Right lobe of liver (tissue), 6 donors: ENCODE measurements around the gene CRYGC. TPM values are rescaled to one million over a fixed set of nuclear protein-coding genes. Genes with fewer than 3 reads are reported as not detected.
"Not testable (repeated sequence)": the region's sequence is repeated elsewhere in the genome, so short reads cannot be mapped to it uniquely, and the experiment has no call there.

Experiments
- ATAC-seq, 4 donors: fragments of 200-7000 bp; cut with Tn5 transposase; one replicate each; pipeline ENCODE4 v1.9.1; 2020; ENCODE audit warnings: mild to moderate bottlenecking in 4 of 4, moderate library complexity in 4 of 4
- DNase-seq, 3 donors: peaks; one replicate each; pipeline ENCODE4 v3.0.0-alpha.2; 2020
- H3K27ac ChIP-seq, 3 donors: fragments of 200-600 bp; one replicate each; pipeline ENCODE4 v1.8.0; 2022
- H3K27me3 ChIP-seq, 2 donors: fragments of 200-600 bp; one replicate each; pipeline ENCODE4 v1.8.0; 2022
- H3K36me3 ChIP-seq, 4 donors: fragments of 200-600 bp; sonication (generic) in 1 of 4; one replicate each; pipeline versions ENCODE4 v1.5.1 to v1.8.0; 2017 to 2022; ENCODE audit warnings: control low read depth in 1 of 4
- H3K4me1 ChIP-seq, 4 donors: fragments of 200-600 bp; sonication (generic) in 1 of 4; one replicate each; pipeline versions ENCODE4 v1.5.1 to v1.8.0; 2017 to 2022; ENCODE audit warnings: control low read depth in 1 of 4
- H3K4me3 ChIP-seq, 3 donors: fragments of 200-600 bp; one replicate each; pipeline ENCODE4 v1.8.0; 2022
- H3K9me3 ChIP-seq, 4 donors: fragments of 200-600 bp; sonication (generic) in 1 of 4; one replicate each; pipeline versions ENCODE4 v1.5.1 to v1.8.0; 2017 to 2022; ENCODE audit warnings: control low read depth in 1 of 4
- POLR2A ChIP-seq: fragments of 450-650 bp; IDR thresholded peaks from one replicate; pipeline ENCODE4 v1.6.1; 2017; ENCODE audit warnings: antibody characterized with exemption, mild to moderate bottlenecking
- WGBS: methylation state at CpG from one replicate; pipeline ENCODE4 v1.1.6; 2018; ENCODE audit warnings: low coverage, low lambda C conversion rate; ENCODE audit not compliant: insufficient coverage; ENCODE audit errors: missing lambda C conversion rate; 5-methylcytosine and 5-hydroxymethylcytosine counted together
- intact Hi-C, 2 donors: fragments of 100-400 bp; cut with DNase I; formaldehyde crosslinking; loops; one replicate each; pipeline versions ENCODE4 v1.11.2 to v1.14.1; 2022
- total RNA-seq, 6 experiments: library from RNA; depleted of rRNA in 2 of 6; stranded (reverse); fragments of >200 nt in 2 of 6; fragmentation: NEBNext Ultra II Directional in 3 of 6; extraction: Animal tissue kit (Norgen Biotek cat#: 25700) in 3 of 6; gene quantifications; one replicate each; pipeline versions ENCODE4 v1.1.0 to v1.2.4, GENCODE V29; 2016 to 2023
- TF ChIP-seq, protein P1 (sequence below), 4 donors: fragments of 200-600 bp in 3 of 4; fragments of 450-650 bp in 1 of 4; IDR thresholded peaks; one replicate each; pipeline versions ENCODE4 v1.5.1 to v1.8.0; 2016 to 2022; ENCODE audit warnings: antibody characterized with exemption in 4 of 4, mild to moderate bottlenecking in 2 of 4
- donor health status: DM: no; HTN: yes; CAD: no.
- donor health status: DM: no; HTN: no; CAD: no.
- donor health status: DM: no; HTN: no; CAD: no.
- donor health status: DM: no; HTN: yes; CAD: no.
- donor health status: DM: no; HTN: yes; CAD: no.

Gene CRYGC
- total RNA-seq, 6 experiments from 2014 or later: not detected

DNA sequence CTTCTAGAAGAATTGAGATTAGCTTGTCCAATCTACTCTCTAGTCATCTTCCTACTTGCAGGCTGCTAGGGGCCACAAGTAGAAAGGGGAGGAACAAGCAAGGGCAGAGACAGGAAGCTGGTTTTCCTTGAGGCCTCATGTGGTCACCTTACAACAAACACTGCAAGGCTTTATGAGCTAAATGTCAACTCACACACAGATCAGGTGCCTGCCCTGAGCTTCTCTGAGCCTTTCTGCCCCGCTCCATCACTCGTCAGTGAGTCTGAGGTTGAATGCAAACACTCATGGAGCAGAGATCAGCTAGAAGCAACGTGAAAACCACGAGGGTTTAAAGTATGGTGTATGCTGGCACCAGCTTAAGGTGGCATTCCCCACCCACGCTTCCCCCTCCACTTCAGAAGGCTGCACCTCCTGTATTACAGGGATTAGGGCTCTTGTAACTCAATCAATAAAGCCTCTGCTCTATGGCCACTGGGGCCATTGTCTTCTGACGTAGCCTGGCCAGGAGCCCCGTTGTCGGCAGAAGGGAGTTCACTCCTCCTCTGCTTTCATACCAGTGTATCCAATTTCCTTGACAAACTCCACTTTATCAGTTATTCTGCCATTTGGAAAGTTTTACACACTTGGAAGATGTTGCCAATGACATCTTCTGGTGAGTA lies 5.4 kb upstream of the CRYGC start:
- Histone ChIP-seq H3K4me1 (no peaks in the 10 kb centered on the region), H3K27me3 (no peaks in the 10 kb centered on the region), H3K4me3 (no peak overlapping the region), H3K9me3 (no peaks in the 10 kb centered on the region), H3K36me3 (no peaks in the 10 kb centered on the region), H3K27ac (no peak overlapping the region)
- intact Hi-C loops: no loop called here
- TF ChIP-seq, protein P1, sequence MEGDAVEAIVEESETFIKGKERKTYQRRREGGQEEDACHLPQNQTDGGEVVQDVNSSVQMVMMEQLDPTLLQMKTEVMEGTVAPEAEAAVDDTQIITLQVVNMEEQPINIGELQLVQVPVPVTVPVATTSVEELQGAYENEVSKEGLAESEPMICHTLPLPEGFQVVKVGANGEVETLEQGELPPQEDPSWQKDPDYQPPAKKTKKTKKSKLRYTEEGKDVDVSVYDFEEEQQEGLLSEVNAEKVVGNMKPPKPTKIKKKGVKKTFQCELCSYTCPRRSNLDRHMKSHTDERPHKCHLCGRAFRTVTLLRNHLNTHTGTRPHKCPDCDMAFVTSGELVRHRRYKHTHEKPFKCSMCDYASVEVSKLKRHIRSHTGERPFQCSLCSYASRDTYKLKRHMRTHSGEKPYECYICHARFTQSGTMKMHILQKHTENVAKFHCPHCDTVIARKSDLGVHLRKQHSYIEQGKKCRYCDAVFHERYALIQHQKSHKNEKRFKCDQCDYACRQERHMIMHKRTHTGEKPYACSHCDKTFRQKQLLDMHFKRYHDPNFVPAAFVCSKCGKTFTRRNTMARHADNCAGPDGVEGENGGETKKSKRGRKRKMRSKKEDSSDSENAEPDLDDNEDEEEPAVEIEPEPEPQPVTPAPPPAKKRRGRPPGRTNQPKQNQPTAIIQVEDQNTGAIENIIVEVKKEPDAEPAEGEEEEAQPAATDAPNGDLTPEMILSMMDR (IDR thresholded peaks at IDR 0.05): no peak
- no peak for TF ChIP-seq POLR2A
- DNase-seq: no peak
- peak in 1 of 4 donors; percentile 16 for ATAC-seq
- 65% methylated on average over 6 of the region's 8 CpGs for WGBS

DNA sequence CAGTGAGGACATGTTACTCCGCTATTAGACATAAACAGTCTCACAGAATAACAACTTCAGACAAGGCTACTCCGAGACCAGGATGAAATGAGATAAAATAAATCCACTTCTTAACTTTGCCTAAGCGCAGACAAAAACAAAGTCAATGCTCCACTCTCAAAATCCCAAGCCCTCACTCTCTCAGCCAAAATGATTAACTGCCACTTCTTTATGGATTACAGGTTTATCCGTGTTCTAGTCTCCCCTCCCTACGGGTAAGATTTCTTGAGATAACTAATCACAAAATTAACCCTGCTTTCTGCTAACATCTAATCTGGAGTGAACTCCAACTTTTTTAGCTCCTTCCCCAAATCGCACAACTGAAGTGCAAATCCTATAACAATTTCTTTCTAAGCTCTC lies 1.1 kb upstream of the CRYGC start:
- no peak for TF ChIP-seq POLR2A
- TF ChIP-seq, protein P1 (IDR thresholded peaks at IDR 0.05): no peak

DNA sequence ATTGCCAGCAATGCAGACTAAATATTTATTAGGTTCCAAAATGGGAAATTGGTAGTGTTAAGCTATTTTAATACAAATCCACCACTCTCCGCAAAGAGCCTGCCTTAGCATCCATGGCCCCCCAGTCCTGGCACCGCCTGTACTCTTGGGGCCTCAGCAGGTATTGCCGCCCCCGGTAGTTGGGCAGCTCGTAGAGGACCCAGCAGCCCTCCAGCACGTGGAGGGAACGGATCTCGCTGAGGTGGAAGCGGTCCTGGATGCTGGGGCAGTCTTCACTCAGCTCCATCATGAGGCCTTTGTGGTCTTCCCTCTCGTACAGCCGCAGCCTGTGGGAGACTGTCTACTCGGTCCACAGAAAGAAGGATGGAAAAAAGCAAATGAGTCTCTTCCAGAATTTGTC lies 1.5 kb downstream of the CRYGC start:
- intact Hi-C loops: no loop called here
- Histone ChIP-seq H3K4me1 (no peaks in the 10 kb centered on the region), H3K9me3 (no peaks in the 10 kb centered on the region), H3K36me3 (no peaks in the 10 kb centered on the region), H3K27ac (no peak overlapping the region), H3K27me3 (no peaks in the 10 kb centered on the region), H3K4me3 (no peak overlapping the region)
- WGBS: 84% methylated on average over 2 of the region's 12 CpGs
- TF ChIP-seq, protein P1 (IDR thresholded peaks at IDR 0.05): no peak
- no peak for TF ChIP-seq POLR2A
- DNase-seq: no peak
- no peak for ATAC-seq

More for the DNA sequence above, 1.1 kb upstream of the CRYGC start:
- no peak for DNase-seq
- ATAC-seq: no peak
- WGBS: 89% methylated on average over 6 of the region's 6 CpGs
- intact Hi-C loops: no loop called here
- Histone ChIP-seq H3K27ac (no peak overlapping the region), H3K9me3 (no peaks in the 10 kb centered on the region), H3K36me3 (no peaks in the 10 kb centered on the region), H3K27me3 (no peaks in the 10 kb centered on the region), H3K4me3 (no peak overlapping the region), H3K4me1 (no peaks in the 10 kb centered on the region)

DNA sequence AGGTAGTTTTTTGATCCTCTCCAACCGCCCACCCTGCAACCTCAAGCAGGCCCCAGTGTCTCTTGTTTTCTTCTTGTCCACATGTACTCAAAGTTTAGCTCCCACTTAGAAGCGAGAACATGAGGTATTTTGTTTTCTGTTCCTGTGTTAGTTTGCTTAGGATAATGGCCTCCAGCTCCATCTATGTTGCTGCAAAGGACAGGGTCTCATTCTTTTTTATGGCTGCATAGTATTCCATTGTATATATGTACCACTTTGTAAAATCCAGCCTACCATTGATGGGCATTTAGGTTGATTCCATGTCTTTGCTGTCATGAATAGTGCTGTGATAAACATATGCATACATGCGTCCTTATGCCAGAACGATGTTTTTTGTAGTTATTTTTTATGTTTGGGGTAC lies 2.5 kb downstream of the CRYGC start:
- no peak overlapping the region for H3K27ac ChIP-seq
- ATAC-seq (no peak), DNase-seq (no peak)
- no peaks in the 10 kb centered on the region for H3K4me1 ChIP-seq
- WGBS: 87% methylated on average over 4 of the region's 4 CpGs
- no peaks in the 10 kb centered on the region for H3K36me3 ChIP-seq
- H3K4me3 ChIP-seq: no peak overlapping the region
- TF ChIP-seq, protein P1 (IDR thresholded peaks at IDR 0.05): no peak
- no peak for TF ChIP-seq POLR2A
- H3K27me3 ChIP-seq: no peaks in the 10 kb centered on the region
- H3K9me3 ChIP-seq: no peaks in the 10 kb centered on the region
- intact Hi-C loops: no loop called here

DNA sequence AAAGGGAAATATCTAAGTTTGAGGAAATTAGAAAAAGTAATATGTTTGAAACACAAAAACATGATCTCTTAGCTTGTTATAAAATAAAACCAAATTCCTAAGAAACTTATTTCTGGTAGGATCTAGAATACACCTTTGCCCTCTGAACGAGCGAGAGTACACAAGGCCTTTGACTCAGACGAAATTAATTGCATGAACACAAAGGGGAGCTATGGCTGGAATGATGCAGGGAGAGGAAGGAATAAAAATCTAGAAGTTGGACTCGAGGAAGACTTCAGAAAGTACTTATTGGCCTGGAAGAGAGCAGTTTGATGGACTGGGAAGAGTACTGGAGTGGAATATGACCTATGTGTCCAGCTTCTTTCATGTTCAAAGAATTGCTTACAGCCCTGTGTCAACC lies 4.4 kb downstream of the CRYGC start:
- intact Hi-C loops: no loop called here
- TF ChIP-seq, protein P1 (IDR thresholded peaks at IDR 0.05): no peak
- no peak for TF ChIP-seq POLR2A
- Histone ChIP-seq H3K27me3 (no peaks in the 10 kb centered on the region), H3K9me3 (no peaks in the 10 kb centered on the region), H3K27ac (no peak overlapping the region), H3K4me3 (no peak overlapping the region), H3K36me3 (no peaks in the 10 kb centered on the region), H3K4me1 (no peaks in the 10 kb centered on the region)
- DNase-seq (no peak), ATAC-seq (no peak)
- 53% methylated on average over 4 of the region's 4 CpGs for WGBS

DNA sequence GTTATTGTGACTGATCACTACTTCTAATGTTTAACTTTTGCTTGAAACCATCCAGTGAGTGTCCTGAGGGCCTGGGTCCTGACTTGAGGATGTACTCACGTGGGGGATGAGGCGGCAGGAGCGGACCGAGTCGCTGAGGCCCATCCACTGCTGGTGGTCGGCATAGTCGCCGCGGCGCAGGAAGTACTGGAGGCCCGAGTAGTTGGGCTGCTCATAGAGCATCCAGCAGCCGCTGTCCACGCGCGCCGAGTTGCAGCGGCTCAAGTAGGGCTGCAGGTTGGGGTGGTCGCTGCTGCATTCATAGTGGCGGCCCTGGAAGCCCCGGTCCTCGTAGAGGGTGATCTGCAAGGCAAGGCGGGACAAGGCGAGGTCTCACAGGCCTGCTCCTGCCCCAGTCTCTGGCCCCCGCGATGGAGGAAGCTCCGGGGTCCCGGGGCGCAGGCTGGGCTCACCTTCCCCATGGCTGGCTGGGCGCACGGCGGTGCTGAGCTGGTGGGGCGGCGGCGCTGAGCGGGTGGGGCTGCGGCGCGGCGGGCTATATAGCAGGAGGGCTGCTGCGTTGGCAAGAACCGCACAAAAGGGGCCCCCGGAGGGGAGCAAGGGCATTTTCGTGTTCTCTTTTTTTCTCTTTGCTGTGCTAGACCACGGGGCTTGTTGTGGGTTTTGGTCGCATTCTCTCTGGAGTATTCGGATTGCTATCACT lies 5.5 kb downstream of the CRYGC start, which contains the start of gene CRYGD:
Gene CRYGD (minus strand): TSS at position 512 of the 703 bp plus-strand sequence. CDS start 51 bp downstream, at position 461.
- DNase-seq, H3K4me1 ChIP-seq, H3K4me3 ChIP-seq, H3K27me3 ChIP-seq, H3K27ac ChIP-seq, H3K36me3 ChIP-seq, H3K9me3 ChIP-seq, intact Hi-C loops: not testable (repeated sequence)
- 12% methylated on average over 7 of the region's 46 CpGs for WGBS
- peak in 2 of 4 donors; percentile 20 to 28 for ATAC-seq
